HepG2 (cell line): Measurements from ENCODE around the gene NR2F6. TPM values are rescaled to one million over a fixed set of nuclear protein-coding genes. Genes with fewer than 3 reads are reported as not detected.

ENCODE experiments used
- BCL3 ChIP-seq: sonication (generic); formaldehyde crosslinking; IDR thresholded peaks from 2 replicates; pipeline ENCODE4 v1.5.1; 2020; ENCODE audit warnings: mild to moderate bottlenecking, missing genetic modification reagents, moderate library complexity
- IKZF4 ChIP-seq: sonication (generic); formaldehyde crosslinking; IDR thresholded peaks from 2 replicates; pipeline ENCODE4 v1.5.1; 2020; ENCODE audit warnings: borderline replicate concordance, mild to moderate bottlenecking, low read depth, missing genetic modification reagents; ENCODE audit errors: not compliant biosample characterization
- MIXL1 ChIP-seq: IDR thresholded peaks from 2 replicates; pipeline ENCODE4 v1.6.1; 2016
- PHF8 ChIP-seq: sonication (generic); formaldehyde crosslinking; IDR thresholded peaks from 2 replicates; pipeline ENCODE4 v1.5.0; 2020; ENCODE audit warnings: missing genetic modification reagents
- ZNF337 ChIP-seq: sonication (generic); formaldehyde crosslinking; IDR thresholded peaks from 2 replicates; pipeline ENCODE4 v1.5.1; 2020; ENCODE audit warnings: missing genetic modification reagents, low read depth, mild to moderate bottlenecking, borderline replicate concordance
- ZNF7 ChIP-seq: IDR thresholded peaks from 2 replicates; pipeline ENCODE4 v1.6.1; 2016; ENCODE audit warnings: missing biosample characterization, missing genetic modification reagents
- polyA plus RNA-seq, 8 experiments: library from polyadenylated mRNA; depleted of rRNA in 3 of 8; stranded (reverse) in 7 of 8; unstranded in 1 of 8; fragments of >200 nt; fragmentation: Illumina TruSeq in 4 of 8; extraction: Trizol in 4 of 8; gene quantifications; 2 replicates each; pipeline versions ENCODE4 v1.2.1 to v1.2.3, GENCODE V29; 2011 to 2016; ENCODE audit warnings: low read depth in 4 of 8, missing spikeins in 1 of 8, mixed read lengths in 1 of 8; ENCODE audit not compliant: insufficient read depth in 1 of 8
- total RNA-seq, 5 experiments: library from RNA; depleted of rRNA; stranded (reverse); fragments of >200 nt; fragmentation: Illumina TruSeq; extraction: Trizol; gene quantifications; 2 replicates each; pipeline ENCODE4 v1.2.3, GENCODE V29; 2016; ENCODE audit warnings: low read depth in 1 of 5
- TF ChIP-seq, protein P1 (sequence below): sonication (generic); formaldehyde crosslinking; IDR thresholded peaks from 2 replicates; pipeline ENCODE4 v1.4.0; 2020; ENCODE audit warnings: missing genetic modification reagents
- TF ChIP-seq, protein P2 (sequence below), 2 experiments: fragments of 450-650 bp in 1 of 2; sonication (generic) in 1 of 2; formaldehyde crosslinking in 1 of 2; IDR thresholded peaks; 2 replicates each; pipeline versions ENCODE4 v1.6.1 to v1.8.0; 2016 to 2022; ENCODE audit warnings: antibody characterized with exemption in 1 of 2, mild to moderate bottlenecking in 1 of 2, missing genetic modification reagents in 1 of 2
- TF ChIP-seq, protein P3 (sequence below): IDR thresholded peaks from 2 replicates; pipeline ENCODE4 v1.4.0; 2020; ENCODE audit warnings: mild to moderate bottlenecking, missing genetic modification reagents

Gene NR2F6
- total and polyA plus RNA-seq, 2 of the 13 experiments (the other 11 are each of a cell fraction or from before 2014, with no cell fraction given), result 30.9 to 72.4 TPM

- TF ChIP-seq, protein P1, sequence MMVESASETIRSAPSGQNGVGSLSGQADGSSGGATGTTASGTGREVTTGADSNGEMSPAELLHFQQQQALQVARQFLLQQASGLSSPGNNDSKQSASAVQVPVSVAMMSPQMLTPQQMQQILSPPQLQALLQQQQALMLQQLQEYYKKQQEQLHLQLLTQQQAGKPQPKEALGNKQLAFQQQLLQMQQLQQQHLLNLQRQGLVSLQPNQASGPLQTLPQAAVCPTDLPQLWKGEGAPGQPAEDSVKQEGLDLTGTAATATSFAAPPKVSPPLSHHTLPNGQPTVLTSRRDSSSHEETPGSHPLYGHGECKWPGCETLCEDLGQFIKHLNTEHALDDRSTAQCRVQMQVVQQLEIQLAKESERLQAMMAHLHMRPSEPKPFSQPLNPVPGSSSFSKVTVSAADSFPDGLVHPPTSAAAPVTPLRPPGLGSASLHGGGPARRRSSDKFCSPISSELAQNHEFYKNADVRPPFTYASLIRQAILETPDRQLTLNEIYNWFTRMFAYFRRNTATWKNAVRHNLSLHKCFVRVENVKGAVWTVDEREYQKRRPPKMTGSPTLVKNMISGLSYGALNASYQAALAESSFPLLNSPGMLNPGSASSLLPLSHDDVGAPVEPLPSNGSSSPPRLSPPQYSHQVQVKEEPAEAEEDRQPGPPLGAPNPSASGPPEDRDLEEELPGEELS (CRISPR knock-in tag), result peak; percentile 48; the same call in 1 of the 2 replicates
- TF ChIP-seq MIXL1 (peak; percentile 80), PHF8 (CRISPR knock-in tag) (peak; percentile 91), ZNF7 (CRISPR knock-in tag) (no peak), IKZF4 (peak; percentile 43), BCL3 (CRISPR knock-in tag) (peak; percentile 85), ZNF337 (CRISPR knock-in tag) (peak; percentile 66; the same call in 1 of the 2 replicates)
- TF ChIP-seq, protein P2, sequence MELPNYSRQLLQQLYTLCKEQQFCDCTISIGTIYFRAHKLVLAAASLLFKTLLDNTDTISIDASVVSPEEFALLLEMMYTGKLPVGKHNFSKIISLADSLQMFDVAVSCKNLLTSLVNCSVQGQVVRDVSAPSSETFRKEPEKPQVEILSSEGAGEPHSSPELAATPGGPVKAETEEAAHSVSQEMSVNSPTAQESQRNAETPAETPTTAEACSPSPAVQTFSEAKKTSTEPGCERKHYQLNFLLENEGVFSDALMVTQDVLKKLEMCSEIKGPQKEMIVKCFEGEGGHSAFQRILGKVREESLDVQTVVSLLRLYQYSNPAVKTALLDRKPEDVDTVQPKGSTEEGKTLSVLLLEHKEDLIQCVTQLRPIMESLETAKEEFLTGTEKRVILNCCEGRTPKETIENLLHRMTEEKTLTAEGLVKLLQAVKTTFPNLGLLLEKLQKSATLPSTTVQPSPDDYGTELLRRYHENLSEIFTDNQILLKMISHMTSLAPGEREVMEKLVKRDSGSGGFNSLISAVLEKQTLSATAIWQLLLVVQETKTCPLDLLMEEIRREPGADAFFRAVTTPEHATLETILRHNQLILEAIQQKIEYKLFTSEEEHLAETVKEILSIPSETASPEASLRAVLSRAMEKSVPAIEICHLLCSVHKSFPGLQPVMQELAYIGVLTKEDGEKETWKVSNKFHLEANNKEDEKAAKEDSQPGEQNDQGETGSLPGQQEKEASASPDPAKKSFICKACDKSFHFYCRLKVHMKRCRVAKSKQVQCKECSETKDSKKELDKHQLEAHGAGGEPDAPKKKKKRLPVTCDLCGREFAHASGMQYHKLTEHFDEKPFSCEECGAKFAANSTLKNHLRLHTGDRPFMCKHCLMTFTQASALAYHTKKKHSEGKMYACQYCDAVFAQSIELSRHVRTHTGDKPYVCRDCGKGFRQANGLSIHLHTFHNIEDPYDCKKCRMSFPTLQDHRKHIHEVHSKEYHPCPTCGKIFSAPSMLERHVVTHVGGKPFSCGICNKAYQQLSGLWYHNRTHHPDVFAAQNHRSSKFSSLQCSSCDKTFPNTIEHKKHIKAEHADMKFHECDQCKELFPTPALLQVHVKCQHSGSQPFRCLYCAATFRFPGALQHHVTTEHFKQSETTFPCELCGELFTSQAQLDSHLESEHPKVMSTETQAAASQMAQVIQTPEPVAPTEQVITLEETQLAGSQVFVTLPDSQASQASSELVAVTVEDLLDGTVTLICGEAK (IDR thresholded peaks at IDR 0.05), result peak; percentile 71
- TF ChIP-seq, protein P2 (CRISPR knock-in tag; IDR thresholded peaks at IDR 0.05), result no peak
- TF ChIP-seq, protein P3, sequence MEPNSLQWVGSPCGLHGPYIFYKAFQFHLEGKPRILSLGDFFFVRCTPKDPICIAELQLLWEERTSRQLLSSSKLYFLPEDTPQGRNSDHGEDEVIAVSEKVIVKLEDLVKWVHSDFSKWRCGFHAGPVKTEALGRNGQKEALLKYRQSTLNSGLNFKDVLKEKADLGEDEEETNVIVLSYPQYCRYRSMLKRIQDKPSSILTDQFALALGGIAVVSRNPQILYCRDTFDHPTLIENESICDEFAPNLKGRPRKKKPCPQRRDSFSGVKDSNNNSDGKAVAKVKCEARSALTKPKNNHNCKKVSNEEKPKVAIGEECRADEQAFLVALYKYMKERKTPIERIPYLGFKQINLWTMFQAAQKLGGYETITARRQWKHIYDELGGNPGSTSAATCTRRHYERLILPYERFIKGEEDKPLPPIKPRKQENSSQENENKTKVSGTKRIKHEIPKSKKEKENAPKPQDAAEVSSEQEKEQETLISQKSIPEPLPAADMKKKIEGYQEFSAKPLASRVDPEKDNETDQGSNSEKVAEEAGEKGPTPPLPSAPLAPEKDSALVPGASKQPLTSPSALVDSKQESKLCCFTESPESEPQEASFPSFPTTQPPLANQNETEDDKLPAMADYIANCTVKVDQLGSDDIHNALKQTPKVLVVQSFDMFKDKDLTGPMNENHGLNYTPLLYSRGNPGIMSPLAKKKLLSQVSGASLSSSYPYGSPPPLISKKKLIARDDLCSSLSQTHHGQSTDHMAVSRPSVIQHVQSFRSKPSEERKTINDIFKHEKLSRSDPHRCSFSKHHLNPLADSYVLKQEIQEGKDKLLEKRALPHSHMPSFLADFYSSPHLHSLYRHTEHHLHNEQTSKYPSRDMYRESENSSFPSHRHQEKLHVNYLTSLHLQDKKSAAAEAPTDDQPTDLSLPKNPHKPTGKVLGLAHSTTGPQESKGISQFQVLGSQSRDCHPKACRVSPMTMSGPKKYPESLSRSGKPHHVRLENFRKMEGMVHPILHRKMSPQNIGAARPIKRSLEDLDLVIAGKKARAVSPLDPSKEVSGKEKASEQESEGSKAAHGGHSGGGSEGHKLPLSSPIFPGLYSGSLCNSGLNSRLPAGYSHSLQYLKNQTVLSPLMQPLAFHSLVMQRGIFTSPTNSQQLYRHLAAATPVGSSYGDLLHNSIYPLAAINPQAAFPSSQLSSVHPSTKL, result peak; percentile 51; the same call in 1 of the 2 replicates
These were observed 30.4 kb downstream of the NR2F6 start, which contains the start of gene USE1 (continued) for GRCh38 chr19:17215127-17215971.
